C1 segment of cervical spinal cord (tissue), 14 donors: ENCODE data around the gene AHR.

Experiments used
- DNase-seq, 14 donors: peaks; one replicate each; lab custom pipeline; 2025; lab: John Stamatoyannopoulos, UW

The AHR gene

GRCh38 chr7:17302575-17303142, 4.2 kb downstream of the AHR start:
- DNase-seq, result no peak

- DNase-seq, result no peak
Measured at GRCh38 chr7:17304926-17305325, 6.5 kb downstream of the AHR start.

DNA sequence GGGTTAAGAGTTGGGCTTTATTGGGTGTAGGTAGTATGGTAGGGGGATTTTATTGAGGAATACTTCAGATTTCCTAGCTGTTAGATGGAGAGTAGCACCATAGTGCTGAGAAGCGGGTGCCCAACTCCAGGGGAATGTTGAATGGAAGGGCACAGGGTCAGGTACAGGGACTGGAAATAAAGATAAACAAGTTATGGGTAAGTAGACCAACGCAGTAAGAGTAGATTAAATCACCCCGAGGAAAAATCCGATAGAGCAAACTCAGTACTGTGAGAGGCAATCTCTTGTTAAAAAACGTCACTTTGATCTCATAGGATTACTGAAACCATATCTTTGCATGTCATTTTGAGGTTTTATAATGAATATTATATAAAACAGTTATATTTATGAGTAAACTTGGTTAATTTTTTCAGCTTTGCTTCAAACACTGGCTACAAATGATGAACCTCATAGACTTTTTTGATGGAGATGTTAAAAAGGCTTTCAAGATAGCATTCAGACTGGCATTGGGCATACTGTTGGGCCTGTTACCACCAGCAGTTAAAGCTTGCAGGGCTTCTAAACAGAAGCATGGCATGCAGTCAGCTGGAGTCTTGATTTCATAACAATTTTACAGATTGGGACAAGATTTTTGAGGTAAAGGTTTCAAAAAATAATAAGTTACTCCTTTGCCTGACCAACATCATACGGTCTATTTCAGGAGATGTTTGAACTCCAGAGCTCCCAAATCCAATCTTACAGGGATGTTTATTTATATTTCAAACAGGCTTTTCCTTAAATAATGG, 7.1 kb downstream of the AHR start:
- DNase-seq, result no peak

- no peak for DNase-seq
Measured at GRCh38 chr7:17307000-17307399, 8.5 kb downstream of the AHR start.

DNA sequence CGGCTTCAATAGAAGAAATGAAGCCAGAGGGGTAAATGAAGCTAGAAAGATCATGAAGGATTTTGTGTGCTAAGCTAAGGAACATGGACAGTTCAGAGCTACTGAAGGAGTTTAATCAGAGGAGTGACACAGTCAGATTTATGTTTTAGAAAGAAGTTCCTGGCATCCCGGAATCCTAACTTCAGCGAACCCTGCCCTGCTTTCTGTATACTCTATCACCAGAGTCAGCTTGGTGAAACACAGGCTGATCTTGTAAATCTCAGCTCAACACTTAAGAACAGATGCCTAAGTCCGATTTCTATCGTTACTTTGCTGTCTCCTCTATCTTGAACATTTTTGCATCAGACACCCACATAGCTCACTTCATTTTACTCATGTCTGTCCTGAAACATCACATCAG, 9.1 kb downstream of the AHR start:
- DNase-seq, result no peak

DNA sequence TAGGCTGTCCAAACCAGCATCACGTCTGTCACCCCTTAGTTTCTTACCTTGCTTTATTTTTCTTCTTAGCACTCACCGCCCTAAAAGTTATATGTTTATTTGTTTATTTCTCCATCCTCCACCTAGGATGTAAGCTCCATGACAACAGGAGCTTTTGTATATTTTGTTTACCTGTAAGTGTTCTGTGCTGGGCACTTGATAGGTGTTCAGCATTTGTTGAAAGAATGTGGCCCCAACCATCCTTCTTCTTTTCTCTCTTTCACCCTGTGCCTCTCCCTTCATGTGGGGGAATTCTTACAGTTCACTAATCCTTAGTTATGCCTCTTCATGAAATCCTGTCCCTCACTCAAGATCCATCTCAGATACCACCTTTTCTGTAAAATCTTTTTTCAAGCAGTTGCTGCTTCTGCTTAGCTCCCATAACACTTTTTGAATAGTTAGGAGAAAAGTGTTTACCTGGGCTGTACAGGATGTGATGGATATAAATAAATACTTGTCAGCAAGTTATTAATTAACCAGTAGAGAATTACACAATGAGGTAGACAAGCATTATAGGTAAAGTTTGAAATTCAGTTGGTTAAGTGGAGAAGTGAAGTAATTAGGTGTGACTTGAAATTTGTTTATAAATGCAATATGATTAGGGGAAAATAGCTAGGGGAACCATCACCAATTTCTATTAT, 9.7 kb downstream of the AHR start:
- no peak for DNase-seq

DNA sequence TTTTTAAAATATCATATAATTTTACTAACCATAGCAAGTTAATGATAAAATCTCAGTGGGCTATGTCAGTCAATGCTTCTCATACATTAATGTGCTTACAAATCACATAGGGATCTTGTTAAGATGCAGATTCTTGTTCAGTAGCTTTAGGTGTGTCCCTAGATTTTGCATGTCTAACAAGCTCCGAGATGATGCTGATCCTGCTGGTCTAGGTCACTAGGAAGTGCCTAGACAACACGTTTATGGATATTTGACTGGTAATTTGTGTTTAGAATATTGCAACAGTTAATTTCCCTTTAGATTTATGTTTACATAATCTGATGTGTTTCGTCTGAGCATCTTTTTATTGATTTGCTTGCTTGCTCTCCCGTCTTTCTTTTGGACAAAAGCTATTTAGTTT, 12.7 kb downstream of the AHR start:
- DNase-seq, result no peak

DNA sequence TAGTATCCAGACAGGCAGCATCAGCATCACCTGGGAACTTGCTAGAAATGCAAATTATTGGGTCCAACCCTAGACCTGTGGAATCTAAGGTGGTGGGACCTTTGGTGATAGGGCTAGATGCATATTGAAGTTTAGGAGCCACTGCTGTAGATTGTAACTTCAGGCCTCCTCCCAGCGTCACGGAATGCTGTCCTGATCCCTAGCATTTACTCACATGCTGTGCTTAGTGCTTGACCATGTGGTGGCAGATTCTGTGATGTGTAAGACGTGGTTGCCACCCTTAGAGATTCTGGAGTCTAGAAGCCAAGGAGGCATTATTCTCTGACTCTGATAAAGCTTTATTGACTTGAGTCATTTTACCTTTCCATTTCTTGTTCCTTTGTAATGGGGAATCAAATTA, 13.5 kb downstream of the AHR start:
- DNase-seq, result peak in 1 of 14 donors; percentile 1

DNA sequence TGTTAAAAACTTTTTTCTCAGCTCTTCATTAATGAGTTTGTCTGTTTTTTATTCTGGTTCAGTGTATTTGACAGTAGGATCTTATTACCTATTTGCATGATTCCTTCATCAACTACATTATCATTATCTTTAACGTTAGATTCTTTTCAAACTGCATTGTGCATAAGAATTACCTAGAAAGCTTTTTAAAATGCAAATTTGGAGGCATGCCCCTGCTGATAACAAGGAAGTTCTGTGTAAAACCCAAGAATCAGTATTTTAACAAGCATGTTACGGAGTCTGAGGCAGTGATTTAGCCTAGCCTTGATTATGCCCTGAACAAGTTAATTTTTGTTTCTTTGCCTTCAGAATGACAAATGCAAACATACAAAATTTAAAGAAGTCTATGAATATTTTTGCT, 14.2 kb downstream of the AHR start:
- no peak for DNase-seq

- no peak for DNase-seq
Measured at GRCh38 chr7:17313194-17313593, 14.7 kb downstream of the AHR start.

- no peak for DNase-seq
Measured at GRCh38 chr7:17315974-17316373, 17.5 kb downstream of the AHR start.

DNA sequence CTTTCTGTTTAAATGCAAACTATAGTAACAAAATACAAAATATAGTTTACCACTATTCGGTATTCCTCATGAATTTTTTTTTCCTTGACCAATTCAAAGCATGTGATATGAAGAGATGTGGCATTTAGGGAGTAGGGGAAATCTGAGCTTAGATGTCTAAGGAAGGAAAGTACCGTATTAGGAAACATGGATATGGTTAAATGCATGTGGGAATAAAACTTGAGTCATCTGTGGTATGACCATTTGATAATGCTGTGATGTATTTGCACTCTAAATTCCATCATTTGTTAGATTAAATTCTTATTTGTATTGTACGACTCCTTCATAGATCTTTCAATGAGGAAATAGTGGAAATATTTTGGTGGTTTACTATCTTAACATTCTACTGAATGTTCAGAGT, 19.7 kb downstream of the AHR start:
- no peak for DNase-seq

- no peak for DNase-seq
Measured at GRCh38 chr7:17319164-17320101, 21.0 kb downstream of the AHR start.

DNA sequence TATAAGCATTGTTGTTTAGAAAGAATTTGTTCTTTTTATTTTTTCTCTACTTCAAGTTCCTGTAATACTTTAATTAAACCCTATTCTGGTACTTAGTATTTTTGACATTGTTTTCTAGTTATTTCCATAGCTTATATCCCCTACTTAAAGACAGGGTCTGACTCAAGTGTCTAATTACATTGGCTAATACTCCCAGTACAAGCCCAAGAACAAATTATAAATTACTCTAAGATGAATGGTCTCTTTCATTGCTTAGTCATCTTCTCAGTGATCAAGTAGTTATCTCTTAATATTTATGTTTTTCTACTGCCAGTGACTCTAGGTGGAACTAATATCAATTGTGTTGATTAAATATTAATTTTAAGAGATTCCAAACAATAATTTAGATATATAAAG, 21.6 kb downstream of the AHR start:
- no peak for DNase-seq

DNA sequence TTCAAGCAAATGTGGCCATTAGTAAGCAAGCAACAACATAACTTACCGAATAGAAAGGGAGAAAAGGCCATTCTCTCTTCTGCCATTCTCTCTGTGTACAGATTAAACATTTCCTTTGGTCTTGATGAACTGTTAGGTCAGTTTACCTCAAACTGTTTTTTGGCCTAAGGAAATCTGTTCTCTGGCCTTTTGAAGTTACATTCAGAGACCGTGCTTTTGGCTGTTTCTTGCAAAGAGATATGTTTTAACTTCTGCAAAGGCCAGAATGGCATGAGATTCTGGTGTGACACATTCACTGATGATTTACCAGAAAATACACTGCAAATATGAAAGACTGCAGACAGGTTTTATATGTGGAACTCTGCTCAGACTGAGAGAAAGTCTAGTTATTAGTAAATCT, 22.2 kb downstream of the AHR start:
- no peak for DNase-seq

DNA sequence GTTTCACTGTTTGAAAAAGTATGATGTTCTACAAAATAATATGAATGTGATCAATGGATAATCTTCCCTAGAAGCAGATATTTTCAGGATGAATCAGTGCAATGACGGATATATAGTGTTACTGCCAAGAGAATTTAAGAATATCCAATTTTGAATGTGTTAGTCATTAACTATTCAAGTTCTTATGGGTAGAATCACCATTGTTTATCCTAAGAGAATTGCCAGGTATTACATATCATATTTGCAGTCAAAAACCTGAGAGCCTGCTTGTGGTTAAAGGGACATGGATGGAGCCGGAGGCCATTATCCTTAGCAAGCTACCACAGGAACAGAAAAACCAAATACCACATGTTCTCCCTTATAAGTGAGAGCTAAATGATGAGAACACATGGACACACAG, 26.9 kb downstream of the AHR start:
- no peak for DNase-seq

DNA sequence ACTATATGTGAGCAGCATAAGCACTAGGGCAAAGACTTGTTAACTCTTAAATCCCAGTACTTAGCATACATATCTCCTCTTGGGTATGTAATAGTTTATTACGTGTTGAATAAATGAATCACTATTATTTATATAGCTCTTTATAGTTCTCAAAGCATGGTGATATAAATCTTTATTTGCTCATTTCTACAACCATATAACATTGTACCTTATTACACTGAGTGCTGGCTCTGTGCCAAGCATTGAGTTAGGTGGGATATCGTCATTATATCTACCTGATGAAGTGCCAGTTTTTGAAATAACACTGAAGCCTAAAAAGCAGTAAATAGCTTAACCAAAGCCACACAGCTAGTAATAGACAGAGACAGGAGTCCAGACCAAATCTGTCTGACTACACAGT, 27.9 kb downstream of the AHR start:
- DNase-seq, result no peak

GRCh38 chr7:17328641-17329040, 30.2 kb downstream of the AHR start:
- no peak for DNase-seq

GRCh38 chr7:17329440-17329839, 31.0 kb downstream of the AHR start:
- no peak for DNase-seq

DNA sequence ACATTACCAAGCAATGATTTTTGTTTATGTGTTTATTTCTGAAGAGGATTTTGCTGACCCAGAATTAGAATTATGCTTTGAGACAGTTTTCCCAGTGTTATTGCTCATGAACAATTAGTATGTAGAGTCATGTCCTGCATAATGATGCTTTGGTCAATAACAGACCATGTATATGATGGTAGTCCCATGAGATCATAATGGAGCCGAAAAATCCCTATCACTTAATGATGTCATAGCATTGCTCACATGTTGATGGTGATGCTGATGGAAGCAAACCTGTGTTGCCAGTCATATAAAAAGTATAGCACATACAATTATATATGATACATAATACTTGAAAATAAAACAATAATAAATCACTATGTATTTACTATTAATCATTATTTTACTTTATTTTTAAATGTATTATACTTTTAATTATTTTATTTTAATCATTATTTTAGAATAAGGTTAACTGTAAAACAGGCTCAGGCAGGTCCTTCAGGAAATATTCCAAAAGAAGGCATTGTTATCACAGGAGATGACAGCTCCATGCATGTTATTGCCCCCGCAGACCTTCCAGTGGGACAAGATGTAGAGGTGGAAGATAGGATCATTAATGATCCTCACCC, 33.5 kb downstream of the AHR start:
- no peak for DNase-seq

GRCh38 chr7:17333221-17333620, 34.8 kb downstream of the AHR start:
- DNase-seq, result no peak

DNA sequence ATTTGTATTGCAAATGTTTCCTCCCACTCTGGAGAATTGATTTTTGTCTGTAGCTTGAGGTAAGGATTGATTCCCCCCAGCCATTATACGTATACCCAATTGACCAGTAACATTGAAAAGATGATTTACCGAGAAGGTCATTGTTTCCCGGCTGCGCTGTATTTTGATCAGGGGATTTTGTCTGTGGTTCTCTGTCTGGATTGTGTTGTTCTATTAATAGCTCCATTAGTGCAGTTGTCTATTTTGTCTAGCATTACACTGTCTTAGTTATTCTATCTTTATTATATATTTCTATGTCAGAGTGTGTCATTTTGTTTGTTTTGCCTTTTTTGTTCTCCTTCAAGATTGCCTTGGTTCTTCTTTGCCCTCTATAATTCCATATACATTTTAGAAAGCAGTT, 37.7 kb downstream of the AHR start:
- DNase-seq, result no peak
